Activated CD4-positive, alpha-beta memory T cell treated with anti-CD3 and anti-CD28 coated beads for 36 hours (primary cell): ENCODE data around the gene KATNB1. TPM values are rescaled to one million over a fixed set of nuclear protein-coding genes. Genes with fewer than 3 reads are reported as not detected.

Experiments used
- CTCF ChIA-PET: fragments of 350-600 bp; sonication (Branson Sonifier 250); formaldehyde crosslinking; loops from one replicate; lab custom pipeline; 2021; ENCODE audit warnings: antibody characterized with exemption, inconsistent platforms; lab: Charles Lee
- POLR2A ChIA-PET: fragments of 350-600 bp; sonication (Branson Sonifier 250); formaldehyde crosslinking; loops from one replicate; lab custom pipeline; 2021; ENCODE audit warnings: antibody characterized with exemption; lab: Charles Lee
- DNase-seq: peaks from one replicate; pipeline ENCODE4 v3.0.0-alpha.2; 2020
- H3K27ac Mint-ChIP-seq: one replicate; pipeline ENCODE4 v1.8.0; 2021; ENCODE audit warnings: mixed read lengths
- H3K27me3 Mint-ChIP-seq: one replicate; pipeline ENCODE4 v1.8.0; 2021; ENCODE audit warnings: mixed read lengths
- H3K36me3 Mint-ChIP-seq: one replicate; pipeline ENCODE4 v1.8.0; 2021; ENCODE audit warnings: mixed read lengths
- H3K4me1 Mint-ChIP-seq: one replicate; pipeline ENCODE4 v1.8.0; 2021; ENCODE audit warnings: low read depth, mixed read lengths
- H3K4me3 Mint-ChIP-seq: one replicate; pipeline ENCODE4 v1.8.0; 2021; ENCODE audit warnings: mild to moderate bottlenecking, mixed read lengths
- H3K9me3 Mint-ChIP-seq: one replicate; pipeline ENCODE4 v1.8.0; 2021; ENCODE audit warnings: mixed read lengths
- intact Hi-C: fragments of 100-400 bp; cut with micrococcal nuclease; formaldehyde crosslinking; loops from one replicate; pipeline ENCODE4 v1.15.1; 2023
- total RNA-seq, 2 experiments: library from RNA; stranded (reverse); gene quantifications; one replicate each; pipeline ENCODE4 v1.2.3, GENCODE V29; 2021

Gene KATNB1
- total RNA-seq, 2 experiments from 2014 or later: 30.6 to 31.6 TPM

- ChIA-PET CTCF (interaction anchor here (0.6 to 2.9 kb wide), 11 partner anchors 11 to 453 kb away, joined by 3 to 13 read pairs (median 3); no protein-coding TSS in a partner anchor), POLR2A (no interaction called here)
- H3K9me3 Mint-ChIP-seq: no peaks in the 10 kb centered on the region
- H3K4me1 Mint-ChIP-seq: peaks cover 6% of the 10 kb centered on the region
- no peaks in the 10 kb centered on the region for H3K27me3 Mint-ChIP-seq
- no peak overlapping the region for H3K27ac Mint-ChIP-seq
- H3K4me3 Mint-ChIP-seq: no peak overlapping the region
- peaks cover 6% of the 10 kb centered on the region for H3K36me3 Mint-ChIP-seq
- intact Hi-C loops: loop anchor here (10.0 kb wide), 1 partner anchor 109 kb away; no protein-coding TSS in a partner anchor
- no peak for DNase-seq
These were observed 20.3 kb downstream of the KATNB1 start for GRCh38 chr16:57755726-57756423.

- H3K9me3 Mint-ChIP-seq: no peaks in the 10 kb centered on the region
- no peaks in the 10 kb centered on the region for H3K27me3 Mint-ChIP-seq
- intact Hi-C loops: loop anchor here (1.0 to 10.0 kb wide), 2 partner anchors 108 to 245 kb away; partner anchors contain the start of gene USB1
- no peak overlapping the region for H3K4me3 Mint-ChIP-seq
- DNase-seq: no peak
- POLR2A ChIA-PET: no interaction called here
- no peak overlapping the region for H3K27ac Mint-ChIP-seq
- CTCF ChIA-PET: interaction anchor here (0.6 to 2.9 kb wide), 21 partner anchors 8 to 454 kb away, joined by 3 to 13 read pairs (median 3); no protein-coding TSS in a partner anchor
- H3K36me3 Mint-ChIP-seq: peaks cover 6% of the 10 kb centered on the region
- peaks cover 6% of the 10 kb centered on the region for H3K4me1 Mint-ChIP-seq
These were observed 21.1 kb downstream of the KATNB1 start for GRCh38 chr16:57756424-57757325.

GRCh38 chr16:57757326-57757786 is 21.8 kb downstream of the KATNB1 start:
- intact Hi-C loops: loop anchor here (1.0 to 10.0 kb wide), 2 partner anchors 107 to 244 kb away; partner anchors contain the start of gene USB1
- Mint-ChIP-seq H3K4me3 (no peak overlapping the region), H3K27me3 (no peaks in the 10 kb centered on the region), H3K4me1 (peaks cover 6% of the 10 kb centered on the region), H3K27ac (no peak overlapping the region), H3K36me3 (peaks cover 6% of the 10 kb centered on the region), H3K9me3 (no peaks in the 10 kb centered on the region)
- CTCF ChIA-PET: interaction anchor here (0.6 to 2.9 kb wide), 20 partner anchors 9 to 439 kb away, joined by 3 to 13 read pairs (median 4); partner anchors contain the start of genes KATNB1 and ZNF319
- POLR2A ChIA-PET: no interaction called here
- peak; percentile 93 for DNase-seq

- H3K27me3 Mint-ChIP-seq: no peaks in the 10 kb centered on the region
- no peaks in the 10 kb centered on the region for H3K9me3 Mint-ChIP-seq
- H3K36me3 Mint-ChIP-seq: peaks cover 6% of the 10 kb centered on the region
- CTCF ChIA-PET: interaction anchor here (0.6 to 2.9 kb wide), 16 partner anchors 9 to 406 kb away, joined by 3 to 10 read pairs (median 4); partner anchors contain the start of genes KATNB1 and ZNF319
- intact Hi-C loops: loop anchor here (1.0 to 10.0 kb wide), 2 partner anchors 107 to 243 kb away; partner anchors contain the start of gene USB1
- POLR2A ChIA-PET: no interaction called here
- no peak for DNase-seq
- peaks cover 6% of the 10 kb centered on the region for H3K4me1 Mint-ChIP-seq
- H3K27ac Mint-ChIP-seq: no peak overlapping the region
- no peak overlapping the region for H3K4me3 Mint-ChIP-seq
These were observed 22.3 kb downstream of the KATNB1 start for GRCh38 chr16:57757883-57758282.

GRCh38 chr16:57758331-57759117 is 23.0 kb downstream of the KATNB1 start:
- Mint-ChIP-seq H3K4me1 (peaks cover 6% of the 10 kb centered on the region), H3K36me3 (peaks cover 6% of the 10 kb centered on the region), H3K9me3 (no peaks in the 10 kb centered on the region), H3K27ac (no peak overlapping the region), H3K27me3 (no peaks in the 10 kb centered on the region), H3K4me3 (no peak overlapping the region)
- intact Hi-C loops: loop anchor here (10.0 kb wide), 1 partner anchor 106 kb away; no protein-coding TSS in a partner anchor
- POLR2A ChIA-PET: interaction anchor here (1.0 kb wide), 1 partner anchor 11 kb away, joined by 3 read pairs; no protein-coding TSS in a partner anchor
- CTCF ChIA-PET: interaction anchor here (0.8 to 2.9 kb wide), 9 partner anchors 9 to 265 kb away, joined by 3 to 10 read pairs (median 4); partner anchors contain the start of genes KATNB1 and ZNF319
- no peak for DNase-seq

GRCh38 chr16:57759131-57759530 is 23.6 kb downstream of the KATNB1 start:
- H3K4me3 Mint-ChIP-seq: no peak overlapping the region
- peaks cover 6% of the 10 kb centered on the region for H3K4me1 Mint-ChIP-seq
- no peak overlapping the region for H3K27ac Mint-ChIP-seq
- H3K9me3 Mint-ChIP-seq: no peaks in the 10 kb centered on the region
- intact Hi-C loops: loop anchor here (10.0 kb wide), 1 partner anchor 106 kb away; no protein-coding TSS in a partner anchor
- DNase-seq: no peak
- H3K36me3 Mint-ChIP-seq: peaks cover 6% of the 10 kb centered on the region
- POLR2A ChIA-PET: interaction anchor here (1.0 kb wide), 1 partner anchor 11 kb away, joined by 3 read pairs; no protein-coding TSS in a partner anchor
- CTCF ChIA-PET: interaction anchor here (1.1 kb wide), 1 partner anchor 264 kb away, joined by 3 read pairs; no protein-coding TSS in a partner anchor
- no peaks in the 10 kb centered on the region for H3K27me3 Mint-ChIP-seq

GRCh38 chr16:57759541-57760356 is 24.2 kb downstream of the KATNB1 start:
- H3K9me3 Mint-ChIP-seq: no peaks in the 10 kb centered on the region
- intact Hi-C loops: loop anchor here (10.0 kb wide), 1 partner anchor 105 kb away; no protein-coding TSS in a partner anchor
- CTCF ChIA-PET: interaction anchor here (0.5 to 0.7 kb wide), 2 partner anchors 48 to 360 kb away, joined by 3 to 4 read pairs; no protein-coding TSS in a partner anchor
- POLR2A ChIA-PET: interaction anchor here (0.6 kb wide), 1 partner anchor 363 kb away, joined by 3 read pairs; no protein-coding TSS in a partner anchor
- no peaks in the 10 kb centered on the region for H3K27me3 Mint-ChIP-seq
- peaks cover 6% of the 10 kb centered on the region for H3K4me1 Mint-ChIP-seq
- H3K27ac Mint-ChIP-seq: no peak overlapping the region
- H3K4me3 Mint-ChIP-seq: no peak overlapping the region
- peak; percentile 29 for DNase-seq
- peaks cover 6% of the 10 kb centered on the region for H3K36me3 Mint-ChIP-seq

GRCh38 chr16:57760357-57761160 is 25.0 kb downstream of the KATNB1 start:
- no peaks in the 10 kb centered on the region for H3K9me3 Mint-ChIP-seq
- peaks cover 5% of the 10 kb centered on the region for H3K36me3 Mint-ChIP-seq
- ChIA-PET CTCF (no interaction called here), POLR2A (interaction anchor here (0.6 kb wide), 1 partner anchor 362 kb away, joined by 3 read pairs; no protein-coding TSS in a partner anchor)
- intact Hi-C loops: no loop called here
- H3K27ac Mint-ChIP-seq: no peak overlapping the region
- DNase-seq: no peak
- no peak overlapping the region for H3K4me3 Mint-ChIP-seq
- H3K27me3 Mint-ChIP-seq: no peaks in the 10 kb centered on the region
- H3K4me1 Mint-ChIP-seq: peaks cover 6% of the 10 kb centered on the region

GRCh38 chr16:57761301-57761700 is 25.7 kb downstream of the KATNB1 start:
- peaks cover 6% of the 10 kb centered on the region for H3K4me1 Mint-ChIP-seq
- H3K27me3 Mint-ChIP-seq: no peaks in the 10 kb centered on the region
- no peaks in the 10 kb centered on the region for H3K9me3 Mint-ChIP-seq
- ChIA-PET POLR2A (no interaction called here), CTCF (no interaction called here)
- H3K27ac Mint-ChIP-seq: no peak overlapping the region
- intact Hi-C loops: no loop called here
- H3K36me3 Mint-ChIP-seq: no peaks in the 10 kb centered on the region
- H3K4me3 Mint-ChIP-seq: no peak overlapping the region
- DNase-seq: no peak
